Pancreas (tissue), 10 donors: Measurements from ENCODE around the gene AGBL4. TPM values are rescaled to one million over a fixed set of nuclear protein-coding genes. Genes with fewer than 3 reads are reported as not detected.

Source experiments
- ATAC-seq, 4 donors: fragments of 200-7000 bp; cut with Tn5 transposase; one replicate each; pipeline versions ENCODE4 v1.8.0 to v1.9.1; 2020; ENCODE audit warnings: mild to moderate bottlenecking in 4 of 4, moderate library complexity in 4 of 4
- DNase-seq, 6 donors: peaks; one replicate each; pipeline ENCODE4 v3.0.0-alpha.2; 2020
- FAIRE-seq: peaks from 2 replicates; lab custom pipeline; 2012; peaks lifted over from hg19 to GRCh38; lab: Jason Lieb, UNC
- H3K27ac ChIP-seq, 4 donors: fragments of 200-600 bp; sonication (generic); 1 replicate in 3 of 4; 2 replicates in 1 of 4; pipeline versions ENCODE4 v1.5.0 to v1.8.0; 2020
- H3K27me3 ChIP-seq, 4 donors: fragments of 200-600 bp; one replicate each; pipeline ENCODE4 v1.8.0; 2021
- H3K36me3 ChIP-seq, 3 donors: fragments of 200-600 bp; sonication (generic) in 1 of 3; one replicate each; pipeline versions ENCODE4 v1.5.0 to v1.8.0; 2020 to 2021
- H3K4me1 ChIP-seq, 3 donors: fragments of 200-600 bp; one replicate each; pipeline ENCODE4 v1.8.0; 2021
- H3K4me3 ChIP-seq, 4 donors: fragments of 200-600 bp; sonication (generic) in 2 of 4; one replicate each; pipeline versions ENCODE4 v1.5.0 to v1.8.0; 2020 to 2021
- H3K9me3 ChIP-seq, 4 donors: fragments of 200-600 bp; one replicate each; pipeline ENCODE4 v1.8.0; 2021
- CTCF ChIP-seq, 4 donors: fragments of 200-600 bp; sonication (generic) in 3 of 4; IDR thresholded peaks; one replicate each; pipeline versions ENCODE4 v1.5.0 to v1.8.0; 2021; ENCODE audit warnings: antibody characterized with exemption in 4 of 4
- WGBS, 2 donors: extraction: QIAGEN DNeasy Blood & Tissue Kit; methylation state at CpG; one replicate each; pipeline ENCODE4 v1.1.7; 2013; 5-methylcytosine and 5-hydroxymethylcytosine counted together
- intact Hi-C, 3 donors: fragments of 100-400 bp; cut with DNase I; formaldehyde crosslinking; loops; one replicate each; pipeline versions ENCODE4 v1.11.1 to v1.14.2; 2022
- polyA plus RNA-seq, 2 donors: library from polyadenylated mRNA; stranded (reverse); fragments of 200-250 nt; gene quantifications; one replicate each; pipeline ENCODE4 v1.2.3, GENCODE V29; 2013
- total RNA-seq, 6 donors: library from RNA; stranded (reverse); fragmentation: NEBNext Ultra II Directional in 4 of 6; extraction: Animal tissue kit (Norgen Biotek cat#: 25700) in 4 of 6; gene quantifications; one replicate each; pipeline versions ENCODE4 v1.2.1 to v1.2.4, GENCODE V29; 2021 to 2023
- donor health status: healthy with polysubstance abuse.
- donor health status: DM: no; HTN: no; CAD: no; lungs with moderate emphysema.
- donor health status: DM: no; HTN: no; CAD: no.
- donor health status: control.
- donor health status: control.
- donor health status: Bipolar disorder and iron deficiency.
- donor health status: DM: yes; HTN: yes; CAD: no.
- donor health status: DM: no; HTN: no; CAD: no.
- donor health status: DM: no; HTN: no; CAD: no.
- donor health status: DM: yes; HTN: yes; CAD: no.

The AGBL4 gene
- total and polyA plus RNA-seq, 8 donors, result 0.15 to 1.2 (median 0.59) TPM

- FAIRE-seq, result no peak
- Histone ChIP-seq H3K4me3 (no peak overlapping the region), H3K4me1 (no peaks in the 10 kb centered on the region), H3K27ac (no peak overlapping the region), H3K9me3 (no peaks in the 10 kb centered on the region), H3K36me3 (no peaks in the 10 kb centered on the region), H3K27me3 (no peaks in the 10 kb centered on the region)
- DNase-seq, result no peak
- no peak for TF ChIP-seq CTCF (IDR thresholded peaks at IDR 0.05)
- 89 to 95% methylated on average over 2 of the region's 2 CpGs for WGBS, 2 donors
- intact Hi-C loops, result no loop called here
- no peak for ATAC-seq
Observed at GRCh38 chr1:48566492-48566891, 1457.3 kb downstream of the AGBL4 start.

- FAIRE-seq, result no peak
Observed at GRCh38 chr1:48563021-48563420, 1460.7 kb downstream of the AGBL4 start.

GRCh38 chr1:48561444-48561843 is 1462.3 kb downstream of the AGBL4 start:
- H3K4me3 ChIP-seq, result no peak overlapping the region
- TF ChIP-seq CTCF (IDR thresholded peaks at IDR 0.05), result no peak
- no peak for FAIRE-seq

More at GRCh38 chr1:48563021-48563420, 1460.7 kb downstream of the AGBL4 start:
- Histone ChIP-seq H3K4me3 (no peak overlapping the region), H3K27ac (no peak overlapping the region), H3K9me3 (no peaks in the 10 kb centered on the region), H3K36me3 (no peaks in the 10 kb centered on the region), H3K4me1 (no peaks in the 10 kb centered on the region), H3K27me3 (no peaks in the 10 kb centered on the region)
- WGBS, 2 donors, result 53 to 67% methylated on average over 1 of the region's 1 CpG
- intact Hi-C loops, result no loop called here
- DNase-seq (no peak), ATAC-seq (no peak)
- no peak for TF ChIP-seq CTCF (IDR thresholded peaks at IDR 0.05)

GRCh38 chr1:48560577-48560976 is 1463.2 kb downstream of the AGBL4 start:
- Histone ChIP-seq H3K27me3 (no peaks in the 10 kb centered on the region), H3K4me3 (no peak overlapping the region), H3K36me3 (no peaks in the 10 kb centered on the region), H3K4me1 (no peaks in the 10 kb centered on the region), H3K9me3 (no peaks in the 10 kb centered on the region), H3K27ac (no peak overlapping the region)
- DNase-seq, result no peak
- no peak for FAIRE-seq
- TF ChIP-seq CTCF (IDR thresholded peaks at IDR 0.05), result no peak
- intact Hi-C loops, result no loop called here
- ATAC-seq, result no peak

More at GRCh38 chr1:48561444-48561843, 1462.3 kb downstream of the AGBL4 start:
- DNase-seq, result no peak
- ATAC-seq, result no peak
- Histone ChIP-seq H3K4me1 (no peaks in the 10 kb centered on the region), H3K27ac (no peak overlapping the region), H3K27me3 (no peaks in the 10 kb centered on the region), H3K36me3 (no peaks in the 10 kb centered on the region), H3K9me3 (no peaks in the 10 kb centered on the region)
- intact Hi-C loops, result no loop called here
- WGBS, 2 donors, result 93 to 100% methylated on average over 1 of the region's 1 CpG

GRCh38 chr1:48560116-48560515 is 1463.6 kb downstream of the AGBL4 start:
- Histone ChIP-seq H3K36me3 (no peaks in the 10 kb centered on the region), H3K9me3 (no peaks in the 10 kb centered on the region), H3K27ac (no peak overlapping the region), H3K4me1 (no peaks in the 10 kb centered on the region), H3K4me3 (no peak overlapping the region), H3K27me3 (no peaks in the 10 kb centered on the region)
- no peak for TF ChIP-seq CTCF (IDR thresholded peaks at IDR 0.05)
- WGBS, 2 donors, result 87 to 97% methylated on average over 1 of the region's 1 CpG
- no peak for FAIRE-seq
- intact Hi-C loops, result no loop called here
- no peak for ATAC-seq
- DNase-seq, result no peak
